Measurements from ENCODE around the gene TASP1. TPM values are rescaled to one million over a fixed set of nuclear protein-coding genes. Genes with fewer than 3 reads are reported as not detected.

TASP1 gene
- total RNA-seq, 1 experiment from 2014 or later, result 9.5 TPM

GRCh38 chr20:13464702-13465101, 174.0 kb downstream of the TASP1 start:
- Histone ChIP-seq H2AFZ (ENCODE audit: low read length) (no peak overlapping the region), H3K27ac (ENCODE audit: insufficient read length, low read depth, low read length) (no peak overlapping the region), H2BK120ac (ENCODE audit: low read depth, low read length, poor library complexity, severe bottlenecking) (no peak overlapping the region), H3K18ac (ENCODE audit: insufficient read length, low read depth, low read length) (no peak overlapping the region), H3K23me2 (ENCODE audit: insufficient read length, low read depth, low read length, poor library complexity, severe bottlenecking) (no peaks in the 10 kb centered on the region), H3K4ac (ENCODE audit: low read depth, low read length) (no peak overlapping the region), H3K23ac (ENCODE audit: insufficient read length, low read depth, low read length) (no peak overlapping the region), H2AK5ac (ENCODE audit: insufficient read length, low read length) (no peak overlapping the region), H3T11ph (ENCODE audit: low read length) (no peak overlapping the region), H3K9ac (ENCODE audit: extremely low read depth, insufficient read length, low read length) (no peak overlapping the region), H2BK15ac (ENCODE audit: low read depth, low read length) (no peak overlapping the region), H4K91ac (ENCODE audit: insufficient read length, low read depth, low read length) (no peak overlapping the region), H3K56ac (ENCODE audit: insufficient read length, low read depth, low read length) (no peak overlapping the region), H2BK5ac (ENCODE audit: insufficient read length, low read length) (no peak overlapping the region), H4K8ac (replicated peaks; ENCODE audit: insufficient read length, low read depth, low read length) (no peak overlapping the region), H3K79me1 (ENCODE audit: insufficient read depth, low read depth, low read length, poor library complexity, severe bottlenecking) (no peaks in the 10 kb centered on the region), H2BK12ac (ENCODE audit: insufficient read length, low read depth, low read length) (no peak overlapping the region), H3K79me2 (ENCODE audit: insufficient read depth, low read length) (no peaks in the 10 kb centered on the region), H4K20me1 (ENCODE audit: control insufficient read depth, insufficient read depth, insufficient read length) (no peaks in the 10 kb centered on the region), H2BK20ac (ENCODE audit: low read depth, low read length, poor library complexity, severe bottlenecking) (no peak overlapping the region), H3K9me3 (ENCODE audit: control insufficient read depth, low read depth, low read length) (no peaks in the 10 kb centered on the region), H3K4me1 (ENCODE audit: insufficient read depth, low read length) (0 out of 2 replicates have a peak, but pooled peaks cover 2% of the 10 kb centered on the region), H3K27me3 (ENCODE audit: insufficient read depth, low read length) (no peaks in the 10 kb centered on the region), H3K14ac (ENCODE audit: insufficient read depth, low read length) (no peak overlapping the region), H3K4me2 (ENCODE audit: insufficient read depth, insufficient read length, low read length) (no peak overlapping the region), H4K5ac (ENCODE audit: insufficient read length, low read depth, low read length) (no peak overlapping the region)
- H3K27ac Mint-ChIP-seq, result no peak overlapping the region
- TF ChIP-seq CTCF (conservative IDR thresholded peaks at IDR 0.05), result no peak
- H3K4me3 Mint-ChIP-seq, result no peak overlapping the region
- H3K27me3 Mint-ChIP-seq (ENCODE audit: low read depth), result no peaks in the 10 kb centered on the region
- WGBS (ENCODE audit: extremely low coverage, insufficient read length, low lambda C conversion rate), result no CpG with 5 or more reads among the region's 3 CpGs
- no peak for DNase-seq
- peaks cover 0 to 7% of the 10 kb centered on the region in 2 experiments; a peak in 2 of 4 replicates for H3K4me1 Mint-ChIP-seq
- peaks cover 0 to 4% (median 2%) of the 10 kb centered on the region in 3 experiments; a peak in 4 of 7 replicates for H3K36me3 Mint-ChIP-seq (ENCODE audit: insufficient read depth in 1 of 3, low read depth in 3 of 3)
- H3K9me3 Mint-ChIP-seq, result peaks cover 0 to 4% of the 10 kb centered on the region in 2 experiments; a peak in 2 of 5 replicates

Data from H9 (cell line).